T-helper 17 cell (primary cell): Measurements from ENCODE around the gene HABP2. TPM values are rescaled to one million over a fixed set of nuclear protein-coding genes. Genes with fewer than 3 reads are reported as not detected.

Experiments used
- ATAC-seq: fragments of 150-1000 bp; cut with Tn5 transposase; 2 replicates; pipeline ENCODE4 v1.10.0; 2021; ENCODE audit warnings: mild to moderate bottlenecking, moderate library complexity
- DNase-seq, 3 donors: peaks; one replicate each; pipeline versions ENCODE4 v3.0.0 to v3.0.0-alpha.2; 2020 to 2021
- H3K9me3 ChIP-seq: one replicate; pipeline ENCODE4 v1.7.0; 2013; ENCODE audit warnings: low read length, mild to moderate bottlenecking; ENCODE audit not compliant: control insufficient read depth, poor library complexity, severe bottlenecking
- H3K27ac Mint-ChIP-seq: one replicate; pipeline ENCODE4 v1.8.0; 2022; ENCODE audit warnings: mild to moderate bottlenecking, moderate library complexity, mixed read lengths
- H3K27me3 Mint-ChIP-seq: one replicate; pipeline ENCODE4 v1.8.0; 2022; ENCODE audit warnings: mixed read lengths
- H3K36me3 Mint-ChIP-seq: one replicate; pipeline ENCODE4 v1.8.0; 2022; ENCODE audit warnings: low read depth, mixed read lengths
- H3K4me1 Mint-ChIP-seq: one replicate; pipeline ENCODE4 v1.8.0; 2022; ENCODE audit warnings: mild to moderate bottlenecking, mixed read lengths
- H3K4me3 Mint-ChIP-seq: one replicate; pipeline ENCODE4 v1.8.0; 2022; ENCODE audit warnings: mild to moderate bottlenecking, moderate library complexity, mixed read lengths
- total RNA-seq, 4 donors: library from RNA in 2 of 4; stranded (reverse) in 2 of 4; gene quantifications; one replicate each; pipeline ENCODE4 v1.2.3 and lab custom pipeline; 2022 to 2026

The HABP2 gene
- total RNA-seq, 2 donors from 2014 or later: not detected

GRCh38 chr10:113572520-113573290 lies 19.9 kb downstream of the HABP2 start:
- no peaks in the 10 kb centered on the region for H3K9me3 ChIP-seq
- ATAC-seq (no peak), DNase-seq (no peak)
- Mint-ChIP-seq H3K36me3 (no peaks in the 10 kb centered on the region), H3K4me1 (no peaks in the 10 kb centered on the region), H3K27ac (no peak overlapping the region), H3K4me3 (no peak overlapping the region), H3K27me3 (peaks cover 28% of the 10 kb centered on the region)

GRCh38 chr10:113573368-113573767 lies 20.5 kb downstream of the HABP2 start:
- no peaks in the 10 kb centered on the region for H3K9me3 ChIP-seq
- Mint-ChIP-seq H3K27ac (no peak overlapping the region), H3K36me3 (no peaks in the 10 kb centered on the region), H3K27me3 (peaks cover 27% of the 10 kb centered on the region), H3K4me3 (no peak overlapping the region), H3K4me1 (no peaks in the 10 kb centered on the region)
- ATAC-seq (no peak), DNase-seq (no peak)

GRCh38 chr10:113576852-113577251 lies 24.0 kb downstream of the HABP2 start:
- Mint-ChIP-seq H3K27me3 (peaks cover 29% of the 10 kb centered on the region), H3K36me3 (no peaks in the 10 kb centered on the region), H3K4me3 (no peak overlapping the region), H3K4me1 (no peaks in the 10 kb centered on the region), H3K27ac (no peak overlapping the region)
- ATAC-seq: no peak
- no peaks in the 10 kb centered on the region for H3K9me3 ChIP-seq
- no peak for DNase-seq

- Mint-ChIP-seq H3K4me3 (no peak overlapping the region), H3K27ac (no peak overlapping the region), H3K27me3 (peaks cover 48% of the 10 kb centered on the region), H3K36me3 (no peaks in the 10 kb centered on the region), H3K4me1 (no peaks in the 10 kb centered on the region)
- no peak for ATAC-seq
- no peak for DNase-seq
- H3K9me3 ChIP-seq: no peaks in the 10 kb centered on the region
These were observed 25.9 kb downstream of the HABP2 start for GRCh38 chr10:113578773-113579172.

GRCh38 chr10:113581092-113581491 lies 28.2 kb downstream of the HABP2 start:
- Mint-ChIP-seq H3K4me1 (no peaks in the 10 kb centered on the region), H3K36me3 (no peaks in the 10 kb centered on the region), H3K4me3 (no peak overlapping the region), H3K27me3 (peaks cover 48% of the 10 kb centered on the region), H3K27ac (no peak overlapping the region)
- H3K9me3 ChIP-seq: no peaks in the 10 kb centered on the region
- ATAC-seq (no peak), DNase-seq (no peak)

GRCh38 chr10:113583571-113583970 lies 30.7 kb downstream of the HABP2 start:
- Mint-ChIP-seq H3K36me3 (no peaks in the 10 kb centered on the region), H3K27ac (no peak overlapping the region), H3K27me3 (peaks cover 44% of the 10 kb centered on the region), H3K4me1 (no peaks in the 10 kb centered on the region), H3K4me3 (no peak overlapping the region)
- DNase-seq (no peak), ATAC-seq (no peak)
- no peaks in the 10 kb centered on the region for H3K9me3 ChIP-seq

- H3K4me1 Mint-ChIP-seq: no peaks in the 10 kb centered on the region
- H3K27ac Mint-ChIP-seq: no peak overlapping the region
- H3K9me3 ChIP-seq: no peaks in the 10 kb centered on the region
- ATAC-seq: no peak
- peaks cover 42% of the 10 kb centered on the region for H3K27me3 Mint-ChIP-seq
- DNase-seq: no peak
- H3K36me3 Mint-ChIP-seq: no peaks in the 10 kb centered on the region
- no peak overlapping the region for H3K4me3 Mint-ChIP-seq
These were observed 33.1 kb downstream of the HABP2 start for GRCh38 chr10:113585949-113586348.

GRCh38 chr10:113589201-113589770 lies 36.4 kb downstream of the HABP2 start:
- no peaks in the 10 kb centered on the region for H3K36me3 Mint-ChIP-seq
- no peak for ATAC-seq
- no peak overlapping the region for H3K4me3 Mint-ChIP-seq
- DNase-seq: no peak
- H3K27me3 Mint-ChIP-seq: peaks cover 33% of the 10 kb centered on the region
- H3K4me1 Mint-ChIP-seq: no peaks in the 10 kb centered on the region
- H3K27ac Mint-ChIP-seq: no peak overlapping the region
- no peaks in the 10 kb centered on the region for H3K9me3 ChIP-seq

- H3K36me3 Mint-ChIP-seq: no peaks in the 10 kb centered on the region
- no peaks in the 10 kb centered on the region for H3K9me3 ChIP-seq
- no peak overlapping the region for H3K4me3 Mint-ChIP-seq
- H3K27ac Mint-ChIP-seq: no peak overlapping the region
- ATAC-seq (no peak), DNase-seq (no peak)
- H3K4me1 Mint-ChIP-seq: no peaks in the 10 kb centered on the region
- H3K27me3 Mint-ChIP-seq: peaks cover 42% of the 10 kb centered on the region
These were observed 37.7 kb downstream of the HABP2 start for GRCh38 chr10:113590581-113590980.

- DNase-seq (no peak), ATAC-seq (no peak)
- no peaks in the 10 kb centered on the region for H3K4me1 Mint-ChIP-seq
- no peaks in the 10 kb centered on the region for H3K9me3 ChIP-seq
- no peaks in the 10 kb centered on the region for H3K36me3 Mint-ChIP-seq
- no peak overlapping the region for H3K4me3 Mint-ChIP-seq
- H3K27me3 Mint-ChIP-seq: peaks cover 50% of the 10 kb centered on the region
- no peak overlapping the region for H3K27ac Mint-ChIP-seq
These were observed 39.5 kb downstream of the HABP2 start for GRCh38 chr10:113592380-113592779.

GRCh38 chr10:113594652-113595051 lies 41.8 kb downstream of the HABP2 start:
- Mint-ChIP-seq H3K27me3 (peaks cover 52% of the 10 kb centered on the region), H3K36me3 (no peaks in the 10 kb centered on the region), H3K4me3 (no peak overlapping the region), H3K27ac (no peak overlapping the region), H3K4me1 (no peaks in the 10 kb centered on the region)
- no peak for ATAC-seq
- H3K9me3 ChIP-seq: no peaks in the 10 kb centered on the region
- no peak for DNase-seq

- no peaks in the 10 kb centered on the region for H3K4me1 Mint-ChIP-seq
- ATAC-seq (no peak), DNase-seq (no peak)
- H3K36me3 Mint-ChIP-seq: peaks cover 3% of the 10 kb centered on the region
- H3K27ac Mint-ChIP-seq: no peak overlapping the region
- H3K4me3 Mint-ChIP-seq: no peak overlapping the region
- H3K27me3 Mint-ChIP-seq: peaks cover 47% of the 10 kb centered on the region
- H3K9me3 ChIP-seq: no peaks in the 10 kb centered on the region
These were observed 47.7 kb downstream of the HABP2 start for GRCh38 chr10:113600569-113600968.

GRCh38 chr10:113603057-113603777 lies 50.4 kb downstream of the HABP2 start:
- no peak for ATAC-seq
- Mint-ChIP-seq H3K27me3 (peaks cover 48% of the 10 kb centered on the region), H3K4me3 (no peak overlapping the region), H3K36me3 (peaks cover 3% of the 10 kb centered on the region), H3K27ac (no peak overlapping the region), H3K4me1 (no peaks in the 10 kb centered on the region)
- DNase-seq: no peak
- H3K9me3 ChIP-seq: no peaks in the 10 kb centered on the region
